Fibroblast of mammary gland (primary cell): ENCODE results near the gene SLC20A1.

Experiments used
- DNase-seq: peaks from one replicate; pipeline ENCODE4 v3.0.0-alpha.2; 2010; ENCODE audit warnings: low read depth
- H3K4me3 ChIP-seq: 2 replicates; pipeline ENCODE4 v1.5.1; 2011; ENCODE audit warnings: low read depth, mild to moderate bottlenecking, low read length, moderate library complexity; ENCODE audit not compliant: control insufficient read depth
- CTCF ChIP-seq: conservative IDR thresholded peaks from 2 replicates; pipeline ENCODE4 v1.5.1; 2011; ENCODE audit warnings: low read depth, low read length, inconsistent platforms; ENCODE audit not compliant: control insufficient read depth, insufficient read depth

Gene SLC20A1

GRCh38 chr2:112679484-112679883 lies 33.7 kb downstream of the SLC20A1 start:
- no peak overlapping the region for H3K4me3 ChIP-seq
- DNase-seq: no peak
- TF ChIP-seq CTCF: no peak

GRCh38 chr2:112680666-112681101 lies 34.9 kb downstream of the SLC20A1 start:
- no peak for TF ChIP-seq CTCF
- no peak for DNase-seq
- H3K4me3 ChIP-seq: no peak overlapping the region

- H3K4me3 ChIP-seq: no peak overlapping the region
- TF ChIP-seq CTCF: no peak
Measured at GRCh38 chr2:112682101-112682500, 36.4 kb downstream of the SLC20A1 start.

GRCh38 chr2:112683550-112684414 lies 38.0 kb downstream of the SLC20A1 start:
- H3K4me3 ChIP-seq: no peak overlapping the region
- TF ChIP-seq CTCF: no peak
- no peak for DNase-seq

More at GRCh38 chr2:112682101-112682500, 36.4 kb downstream of the SLC20A1 start:
- DNase-seq: no peak

- TF ChIP-seq CTCF: no peak
- no peak for DNase-seq
- H3K4me3 ChIP-seq: no peak overlapping the region
Measured at GRCh38 chr2:112684415-112684775, 38.7 kb downstream of the SLC20A1 start.

- DNase-seq: no peak
- H3K4me3 ChIP-seq: no peak overlapping the region
- peak; percentile 26 for TF ChIP-seq CTCF
Measured at GRCh38 chr2:112685271-112685884, 39.6 kb downstream of the SLC20A1 start.
